CD14-positive monocyte (primary cell): ENCODE measurements around the gene CATSPERZ. TPM values are rescaled to one million over a fixed set of nuclear protein-coding genes. Genes with fewer than 3 reads are reported as not detected.
A peak's percentile ranks its signal among the peaks of the same experiment; 100 is the strongest.

ENCODE experiments used
- DNase-seq, 3 donors: peaks; one replicate each; pipeline ENCODE4 v3.0.0-alpha.2; 2011 to 2022
- H2AFZ ChIP-seq: 2 replicates; pipeline ENCODE4 v1.6.0; 2012; ENCODE audit warnings: mild to moderate bottlenecking, low read depth, low read length, inconsistent platforms; ENCODE audit not compliant: insufficient read depth, poor library complexity, severe bottlenecking
- H3K27ac ChIP-seq, 2 donors: 1 replicate in 1 of 2; 2 replicates in 1 of 2; pipeline ENCODE4 v1.5.1; 2012 to 2013; ENCODE audit warnings: low read length in 2 of 2, control low read depth in 1 of 2, inconsistent platforms in 1 of 2, low read depth in 1 of 2, mild to moderate bottlenecking in 1 of 2
- H3K27me3 ChIP-seq, 2 donors: one replicate each; pipeline versions ENCODE4 v1.6.0 to v1.6.1; 2011 to 2013; ENCODE audit warnings: low read length in 2 of 2; ENCODE audit not compliant: control insufficient read depth in 2 of 2, insufficient read depth in 2 of 2
- H3K36me3 ChIP-seq, 2 donors: replicated peaks in 1 of 2; 1 replicate in 1 of 2; 2 replicates in 1 of 2; pipeline versions ENCODE4 v1.5.1 to v1.6.1; 2012 to 2013; ENCODE audit warnings: low read length in 2 of 2, control low read depth in 1 of 2, inconsistent platforms in 1 of 2, mild to moderate bottlenecking in 1 of 2; ENCODE audit not compliant: insufficient read depth in 2 of 2, control insufficient read depth in 1 of 2
- H3K4me1 ChIP-seq, 2 donors: 1 replicate in 1 of 2; 2 replicates in 1 of 2; pipeline versions ENCODE4 v1.5.1 to v1.6.1; 2012 to 2013; ENCODE audit warnings: low read length in 2 of 2, control low read depth in 1 of 2, inconsistent platforms in 1 of 2, mild to moderate bottlenecking in 1 of 2, moderate library complexity in 1 of 2; ENCODE audit not compliant: insufficient read depth in 2 of 2, control insufficient read depth in 1 of 2
- H3K4me2 ChIP-seq: replicated peaks from 2 replicates; pipeline ENCODE3; 2012; ENCODE audit warnings: low read length, moderate library complexity, mild to moderate bottlenecking; ENCODE audit not compliant: poor library complexity, severe bottlenecking; ENCODE audit errors: extremely low read depth
- H3K4me3 ChIP-seq, 3 experiments: fragments of 200-600 bp in 1 of 3; sonication (generic) in 1 of 3; replicated peaks in 1 of 3; 1 replicate in 2 of 3; 2 replicates in 1 of 3; pipeline ENCODE4 v1.5.1; 2011 to 2013; ENCODE audit warnings: low read length in 3 of 3, mild to moderate bottlenecking in 3 of 3, control low read depth in 2 of 3, low read depth in 2 of 3, inconsistent platforms in 1 of 3, moderate library complexity in 1 of 3
- H3K79me2 ChIP-seq: 2 replicates; pipeline ENCODE4 v1.6.0; 2012; ENCODE audit warnings: mild to moderate bottlenecking, control low read depth, inconsistent platforms, low read length, moderate library complexity; ENCODE audit not compliant: insufficient read depth
- H3K9ac ChIP-seq: 2 replicates; pipeline ENCODE4 v1.6.0; 2017; ENCODE audit warnings: low read length, mild to moderate bottlenecking; ENCODE audit not compliant: insufficient read depth, poor library complexity, severe bottlenecking
- H3K9me3 ChIP-seq, 2 donors: replicated peaks in 1 of 2; 1 replicate in 1 of 2; 2 replicates in 1 of 2; pipeline versions ENCODE4 v1.5.1 to v1.6.1; 2012 to 2013; ENCODE audit warnings: low read length in 2 of 2, control low read depth in 1 of 2; ENCODE audit not compliant: control insufficient read depth in 1 of 2, insufficient read depth in 1 of 2
- H4K20me1 ChIP-seq: 2 replicates; pipeline ENCODE4 v1.6.0; 2012; ENCODE audit warnings: mild to moderate bottlenecking, low read length, control low read depth, moderate library complexity; ENCODE audit not compliant: insufficient read depth
- H3K27ac Mint-ChIP-seq, 7 donors: one replicate each; pipeline ENCODE4 v1.8.0; 2020; ENCODE audit warnings: mild to moderate bottlenecking in 7 of 7, mixed read lengths in 7 of 7, moderate library complexity in 6 of 7, inconsistent platforms in 2 of 7
- H3K27me3 Mint-ChIP-seq, 3 donors: one replicate each; pipeline ENCODE4 v1.8.0; 2021 to 2022; ENCODE audit warnings: low read depth in 3 of 3, mild to moderate bottlenecking in 3 of 3, mixed read lengths in 3 of 3, moderate library complexity in 3 of 3, inconsistent platforms in 1 of 3
- H3K36me3 Mint-ChIP-seq, 2 donors: one replicate each; pipeline ENCODE4 v1.8.0; 2020; ENCODE audit warnings: mixed read lengths in 2 of 2, inconsistent platforms in 1 of 2, mild to moderate bottlenecking in 1 of 2
- H3K4me1 Mint-ChIP-seq: one replicate; pipeline ENCODE4 v1.8.0; 2020; ENCODE audit warnings: mild to moderate bottlenecking, mixed read lengths
- H3K4me3 Mint-ChIP-seq, 2 donors: one replicate each; pipeline ENCODE4 v1.8.0; 2020; ENCODE audit warnings: mild to moderate bottlenecking in 2 of 2, mixed read lengths in 2 of 2, moderate library complexity in 1 of 2
- H3K9me3 Mint-ChIP-seq, 7 donors: one replicate each; pipeline ENCODE4 v1.8.0; 2020 to 2022; ENCODE audit warnings: mixed read lengths in 7 of 7, mild to moderate bottlenecking in 6 of 7, moderate library complexity in 6 of 7, inconsistent platforms in 2 of 7
- CTCF ChIP-seq: fragments of 200-600 bp; IDR thresholded peaks from one replicate; pipeline ENCODE4 v1.8.0; 2022; ENCODE audit warnings: antibody characterized with exemption, mild to moderate bottlenecking
- WGBS: methylation state at CpG from one replicate; pipeline ENCODE4 v1.1.5; 2013; ENCODE audit warnings: missing lambda C conversion rate; ENCODE audit not compliant: insufficient coverage; 5-methylcytosine and 5-hydroxymethylcytosine counted together
- intact Hi-C, 2 donors: fragments of 100-400 bp; cut with micrococcal nuclease; formaldehyde crosslinking; loops; one replicate each; pipeline versions ENCODE4 v1.15.0 to v1.15.1; 2023
- polyA plus RNA-seq, 3 donors: library from polyadenylated mRNA; depleted of rRNA in 1 of 3; unstranded in 2 of 3; stranded (reverse) in 1 of 3; fragments of 300-500 nt in 2 of 3; fragments of >200 nt in 1 of 3; fragmentation: Illumina TruSeq in 2 of 3; gene quantifications; 1 replicate in 2 of 3; 2 replicates in 1 of 3; pipeline ENCODE4 v1.2.3, GENCODE V29; 2012 to 2021

The CATSPERZ gene
- polyA plus RNA-seq, 3 donors: not detected

DNA sequence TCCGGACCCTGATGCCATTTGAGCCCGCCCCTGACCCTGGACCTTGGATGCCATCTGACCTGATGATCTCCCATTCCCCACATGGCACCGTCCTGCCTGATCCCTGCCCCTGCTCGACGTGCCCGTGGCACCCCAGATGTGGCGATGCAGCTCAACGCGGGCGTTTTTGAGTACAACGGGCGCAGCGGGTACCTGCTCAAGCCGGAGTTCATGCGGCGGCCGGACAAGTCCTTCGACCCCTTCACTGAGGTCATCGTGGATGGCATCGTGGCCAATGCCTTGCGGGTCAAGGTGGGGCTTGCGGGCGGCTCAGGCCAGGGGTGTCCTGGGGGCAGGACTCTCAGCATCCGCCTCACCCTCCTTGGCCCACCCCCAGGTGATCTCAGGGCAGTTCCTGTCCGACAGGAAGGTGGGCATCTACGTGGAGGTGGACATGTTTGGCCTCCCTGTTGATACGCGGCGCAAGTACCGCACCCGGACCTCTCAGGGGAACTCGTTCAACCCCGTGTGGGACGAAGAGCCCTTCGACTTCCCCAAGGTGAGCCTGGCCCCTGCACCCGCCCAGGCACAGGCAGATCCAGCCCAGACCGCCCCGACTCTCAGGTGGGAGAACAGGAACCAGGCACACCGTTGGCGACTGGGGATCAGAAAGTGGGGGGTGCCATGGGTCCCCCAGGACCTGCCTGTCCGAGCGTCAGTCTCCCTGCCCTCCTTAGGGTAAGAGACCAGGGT, 37.7 kb upstream of the CATSPERZ start:
- peaks cover 65 to 87% of the 10 kb centered on the region in 2 donors for H3K36me3 Mint-ChIP-seq
- no peak overlapping the region for H3K9ac ChIP-seq
- H3K9me3 ChIP-seq: no peaks in the 10 kb centered on the region
- peaks cover 87 to 88% of the 10 kb centered on the region in 2 donors for H3K36me3 ChIP-seq
- H3K4me1 ChIP-seq: peaks cover 4 to 5% of the 10 kb centered on the region in 2 donors
- H3K27ac ChIP-seq: no peak overlapping the region
- 97% methylated on average over 40 of the region's 42 CpGs for WGBS
- TF ChIP-seq CTCF: no peak
- no peak overlapping the region for H3K4me3 Mint-ChIP-seq
- no peak overlapping the region for H3K4me3 ChIP-seq
- intact Hi-C loops: no loop called here
- H3K27me3 Mint-ChIP-seq: no peaks in the 10 kb centered on the region
- DNase-seq: no peak
- no peaks in the 10 kb centered on the region for H3K27me3 ChIP-seq
- H4K20me1 ChIP-seq: peaks cover 7% of the 10 kb centered on the region
- no peak overlapping the region for H2AFZ ChIP-seq
- no peaks in the 10 kb centered on the region for H3K79me2 ChIP-seq
- peaks cover 0 to 4% (median 0%) of the 10 kb centered on the region in 7 donors for H3K9me3 Mint-ChIP-seq
- no peak overlapping the region for H3K4me2 ChIP-seq
- H3K4me1 Mint-ChIP-seq: peaks cover 2% of the 10 kb centered on the region
- H3K27ac Mint-ChIP-seq: peak overlapping the region in 1 of 7 donors; percentile 17

GRCh38 chr11:64263021-64263946, 36.9 kb upstream of the CATSPERZ start:
- Histone ChIP-seq H4K20me1 (peaks cover 7% of the 10 kb centered on the region), H3K9me3 (no peaks in the 10 kb centered on the region), H3K27ac (no peak overlapping the region), H3K9ac (no peak overlapping the region), H3K4me1 (peaks cover 12 to 13% of the 10 kb centered on the region in 2 donors), H3K79me2 (no peaks in the 10 kb centered on the region), H3K4me3 (no peak overlapping the region), H3K36me3 (peaks cover 80 to 83% of the 10 kb centered on the region in 2 donors), H3K4me2 (no peak overlapping the region), H2AFZ (no peak overlapping the region), H3K27me3 (no peaks in the 10 kb centered on the region)
- no peak for TF ChIP-seq CTCF
- Mint-ChIP-seq H3K36me3 (peaks cover 57 to 79% of the 10 kb centered on the region in 2 donors), H3K4me3 (no peak overlapping the region), H3K4me1 (peaks cover 10% of the 10 kb centered on the region), H3K27me3 (no peaks in the 10 kb centered on the region), H3K27ac (peak overlapping the region in 1 of 7 donors; percentile 59), H3K9me3 (peaks cover 0 to 4% (median 0%) of the 10 kb centered on the region in 7 donors)
- DNase-seq: no peak
- 87% methylated on average over 24 of the region's 29 CpGs for WGBS
- intact Hi-C loops: no loop called here
